Measurements from ENCODE around the gene OOSP4B. TPM values are rescaled to one million over a fixed set of nuclear protein-coding genes. Genes with fewer than 3 reads are reported as not detected.
"Not testable (repeated sequence)": the region's sequence is repeated elsewhere in the genome, so short reads cannot be mapped to it uniquely, and the experiment has no call there.

OOSP4B gene
- not detected in 2 replicates for total RNA-seq (2014; rRNA removed; shearing (Covaris generic); ENCODE audit: low replicate concordance)

DNA sequence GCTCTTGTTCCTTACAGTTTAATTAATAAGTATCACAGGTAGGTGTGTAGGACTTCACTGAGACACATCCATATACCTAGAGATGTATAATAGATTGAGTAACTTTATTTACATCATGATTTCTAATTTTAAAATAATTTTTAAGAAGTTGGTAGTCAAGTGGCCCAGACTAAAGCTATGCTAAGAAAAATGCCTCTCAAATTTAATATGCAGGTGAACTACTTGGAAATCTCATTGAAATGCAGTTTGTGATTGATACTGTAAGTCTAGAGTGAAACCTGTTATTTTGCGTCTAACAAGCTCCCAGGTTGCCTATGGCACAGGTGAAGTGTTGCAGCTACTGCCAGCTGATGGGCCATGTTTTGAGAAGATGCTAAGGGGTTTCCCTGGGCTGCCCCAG, at the start of gene OOSP4B:
TSS of gene OOSP4B (plus strand) at position 301 of the 400 bp plus-strand sequence.
- Histone ChIP-seq H2AFZ (ENCODE audit: low read length) (no peak within 1 kb of the TSS), H3K27me3 (ENCODE audit: low read length) (no peaks in the 10 kb centered on the region), H3K9me3 (ENCODE audit: low read length) (no peaks in the 10 kb centered on the region), H3K27ac (ENCODE audit: low read length) (no peak within 1 kb of the TSS), H3K9me2 (replicated peaks; ENCODE audit: insufficient read depth, low read length) (no peaks in the 10 kb centered on the region), H3K4me2 (ENCODE audit: low read depth, low read length, poor library complexity, severe bottlenecking) (no peak within 1 kb of the TSS), H3K36me3 (ENCODE audit: insufficient read depth, low read length) (no peaks in the 10 kb centered on the region), H4K20me1 (ENCODE audit: insufficient read depth, low read depth, low read length) (no peaks in the 10 kb centered on the region), H3K9ac (ENCODE audit: low read length) (no peak within 1 kb of the TSS), H3K4me1 (ENCODE audit: low read length) (no peaks in the 10 kb centered on the region), H3K79me2 (ENCODE audit: low read length) (no peaks in the 10 kb centered on the region), H3K4me3 (ENCODE audit: low read length) (no peak within 1 kb of the TSS)
- DNase-seq = no peak

GRCh38 chr11:59967677-59968394, 49.1 kb upstream of the OOSP4B start:
- no peak overlapping the region for H2AFZ ChIP-seq (ENCODE audit: low read length)
- no peak for DNase-seq
- H3K4me1 ChIP-seq (ENCODE audit: low read length) = no peaks in the 10 kb centered on the region
- H3K9me2 ChIP-seq (replicated peaks; ENCODE audit: insufficient read depth, low read length) = no peaks in the 10 kb centered on the region
- H3K27me3 ChIP-seq (ENCODE audit: low read length) = no peaks in the 10 kb centered on the region
- H3K27ac ChIP-seq (ENCODE audit: low read length) = no peak overlapping the region
- H3K9me3 ChIP-seq (ENCODE audit: low read length) = no peaks in the 10 kb centered on the region
- H4K20me1 ChIP-seq (ENCODE audit: insufficient read depth, low read depth, low read length) = no peaks in the 10 kb centered on the region
- H3K36me3 ChIP-seq (ENCODE audit: insufficient read depth, low read length) = no peaks in the 10 kb centered on the region
- no peaks in the 10 kb centered on the region for H3K79me2 ChIP-seq (ENCODE audit: low read length)
- H3K4me2 ChIP-seq (ENCODE audit: low read depth, low read length, poor library complexity, severe bottlenecking) = no peak overlapping the region
- H3K4me3 ChIP-seq (ENCODE audit: low read length) = no peak overlapping the region
- H3K9ac ChIP-seq (ENCODE audit: low read length) = no peak overlapping the region

DNA sequence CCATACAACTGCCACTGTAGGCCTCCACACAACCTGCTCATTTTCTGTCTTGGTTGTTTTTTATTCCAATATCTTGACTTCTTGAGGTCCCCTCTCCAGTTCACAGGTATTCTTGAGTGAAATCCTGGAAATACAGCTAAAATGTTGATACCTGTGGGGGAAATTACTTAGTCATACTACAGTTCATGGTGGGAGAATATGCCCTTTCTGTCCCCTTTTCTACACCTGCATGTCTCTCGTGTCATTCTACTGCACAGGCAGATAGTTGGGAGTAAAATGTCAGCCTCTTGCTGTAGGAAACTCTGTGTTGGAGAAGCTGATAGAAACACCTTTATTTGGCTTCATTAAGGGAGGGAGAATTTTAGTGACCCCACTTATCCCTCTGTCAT, 48.6 kb upstream of the OOSP4B start:
- Histone ChIP-seq H3K4me2 (ENCODE audit: low read depth, low read length, poor library complexity, severe bottlenecking) (no peak overlapping the region), H4K20me1 (ENCODE audit: insufficient read depth, low read depth, low read length) (no peaks in the 10 kb centered on the region), H3K9me3 (ENCODE audit: low read length) (no peaks in the 10 kb centered on the region), H3K36me3 (ENCODE audit: insufficient read depth, low read length) (no peaks in the 10 kb centered on the region), H3K27ac (ENCODE audit: low read length) (no peak overlapping the region), H3K27me3 (ENCODE audit: low read length) (no peaks in the 10 kb centered on the region), H3K4me3 (ENCODE audit: low read length) (no peak overlapping the region), H3K4me1 (ENCODE audit: low read length) (no peaks in the 10 kb centered on the region), H3K9ac (ENCODE audit: low read length) (no peak overlapping the region), H3K9me2 (replicated peaks; ENCODE audit: insufficient read depth, low read length) (no peaks in the 10 kb centered on the region), H2AFZ (ENCODE audit: low read length) (no peak overlapping the region), H3K79me2 (ENCODE audit: low read length) (no peaks in the 10 kb centered on the region)
- DNase-seq = no peak

- Histone ChIP-seq H3K4me2 (ENCODE audit: low read depth, low read length, poor library complexity, severe bottlenecking) (no peak overlapping the region), H3K27me3 (ENCODE audit: low read length) (no peaks in the 10 kb centered on the region)
Observed at GRCh38 chr11:59973097-59973496, 43.9 kb upstream of the OOSP4B start.

GRCh38 chr11:59981106-59981770, 35.7 kb upstream of the OOSP4B start:
- H3K9ac ChIP-seq (ENCODE audit: low read length) = no peak overlapping the region
- H3K27ac ChIP-seq (ENCODE audit: low read length) = no peak overlapping the region
- H3K4me1 ChIP-seq (ENCODE audit: low read length) = no peaks in the 10 kb centered on the region
- no peak overlapping the region for H3K4me2 ChIP-seq (ENCODE audit: low read depth, low read length, poor library complexity, severe bottlenecking)
- no peak overlapping the region for H2AFZ ChIP-seq (ENCODE audit: low read length)
- H4K20me1 ChIP-seq (ENCODE audit: insufficient read depth, low read depth, low read length) = no peaks in the 10 kb centered on the region
- no peaks in the 10 kb centered on the region for H3K9me3 ChIP-seq (ENCODE audit: low read length)
- DNase-seq = no peak
- H3K36me3 ChIP-seq (ENCODE audit: insufficient read depth, low read length) = no peaks in the 10 kb centered on the region
- no peaks in the 10 kb centered on the region for H3K27me3 ChIP-seq (ENCODE audit: low read length)
- no peaks in the 10 kb centered on the region for H3K9me2 ChIP-seq (replicated peaks; ENCODE audit: insufficient read depth, low read length)
- H3K79me2 ChIP-seq (ENCODE audit: low read length) = no peaks in the 10 kb centered on the region
- no peak overlapping the region for H3K4me3 ChIP-seq (ENCODE audit: low read length)

More at GRCh38 chr11:59973097-59973496, 43.9 kb upstream of the OOSP4B start:
- Histone ChIP-seq H3K79me2 (ENCODE audit: low read length) (no peaks in the 10 kb centered on the region), H2AFZ (ENCODE audit: low read length) (no peak overlapping the region), H3K27ac (ENCODE audit: low read length) (no peak overlapping the region), H4K20me1 (ENCODE audit: insufficient read depth, low read depth, low read length) (no peaks in the 10 kb centered on the region), H3K9me3 (ENCODE audit: low read length) (no peaks in the 10 kb centered on the region), H3K4me3 (ENCODE audit: low read length) (no peak overlapping the region), H3K9ac (ENCODE audit: low read length) (no peak overlapping the region), H3K9me2 (replicated peaks; ENCODE audit: insufficient read depth, low read length) (no peaks in the 10 kb centered on the region), H3K36me3 (ENCODE audit: insufficient read depth, low read length) (no peaks in the 10 kb centered on the region), H3K4me1 (ENCODE audit: low read length) (no peaks in the 10 kb centered on the region)
- no peak for DNase-seq

- not testable (repeated sequence) for H3K9ac ChIP-seq (ENCODE audit: low read length); H3K4me1 ChIP-seq (ENCODE audit: low read length); DNase-seq; H3K4me2 ChIP-seq (ENCODE audit: low read depth, low read length, poor library complexity, severe bottlenecking); H3K27me3 ChIP-seq (ENCODE audit: low read length); H3K9me3 ChIP-seq (ENCODE audit: low read length); H4K20me1 ChIP-seq (ENCODE audit: insufficient read depth, low read depth, low read length); H3K9me2 ChIP-seq (replicated peaks; ENCODE audit: insufficient read depth, low read length); H3K36me3 ChIP-seq (ENCODE audit: insufficient read depth, low read length); H3K4me3 ChIP-seq (ENCODE audit: low read length); H3K79me2 ChIP-seq (ENCODE audit: low read length); H3K27ac ChIP-seq (ENCODE audit: low read length); H2AFZ ChIP-seq (ENCODE audit: low read length)
Observed at GRCh38 chr11:59982037-59982436, 34.9 kb upstream of the OOSP4B start.

- no peaks in the 10 kb centered on the region for H3K27me3 ChIP-seq (ENCODE audit: low read length)
- no peaks in the 10 kb centered on the region for H4K20me1 ChIP-seq (ENCODE audit: insufficient read depth, low read depth, low read length)
- H3K4me3 ChIP-seq (ENCODE audit: low read length) = no peak overlapping the region
- H3K4me2 ChIP-seq (ENCODE audit: low read depth, low read length, poor library complexity, severe bottlenecking) = no peak overlapping the region
- no peak overlapping the region for H3K9ac ChIP-seq (ENCODE audit: low read length)
- H3K36me3 ChIP-seq (ENCODE audit: insufficient read depth, low read length) = no peaks in the 10 kb centered on the region
- no peak for DNase-seq
- no peaks in the 10 kb centered on the region for H3K9me2 ChIP-seq (replicated peaks; ENCODE audit: insufficient read depth, low read length)
- H3K9me3 ChIP-seq (ENCODE audit: low read length) = no peaks in the 10 kb centered on the region
- H2AFZ ChIP-seq (ENCODE audit: low read length) = no peak overlapping the region
- H3K27ac ChIP-seq (ENCODE audit: low read length) = no peak overlapping the region
- H3K4me1 ChIP-seq (ENCODE audit: low read length) = no peaks in the 10 kb centered on the region
- no peaks in the 10 kb centered on the region for H3K79me2 ChIP-seq (ENCODE audit: low read length)
Observed at GRCh38 chr11:59983212-59983611, 33.8 kb upstream of the OOSP4B start.

- H3K4me2 ChIP-seq (ENCODE audit: low read depth, low read length, poor library complexity, severe bottlenecking) = no peak overlapping the region
- no peaks in the 10 kb centered on the region for H3K79me2 ChIP-seq (ENCODE audit: low read length)
- no peak for DNase-seq
- H2AFZ ChIP-seq (ENCODE audit: low read length) = no peak overlapping the region
- H3K27me3 ChIP-seq (ENCODE audit: low read length) = no peaks in the 10 kb centered on the region
- no peak overlapping the region for H3K4me3 ChIP-seq (ENCODE audit: low read length)
- H3K27ac ChIP-seq (ENCODE audit: low read length) = no peak overlapping the region
- no peak overlapping the region for H3K9ac ChIP-seq (ENCODE audit: low read length)
- H3K9me3 ChIP-seq (ENCODE audit: low read length) = no peaks in the 10 kb centered on the region
- no peaks in the 10 kb centered on the region for H4K20me1 ChIP-seq (ENCODE audit: insufficient read depth, low read depth, low read length)
- no peaks in the 10 kb centered on the region for H3K4me1 ChIP-seq (ENCODE audit: low read length)
- no peaks in the 10 kb centered on the region for H3K9me2 ChIP-seq (replicated peaks; ENCODE audit: insufficient read depth, low read length)
- H3K36me3 ChIP-seq (ENCODE audit: insufficient read depth, low read length) = no peaks in the 10 kb centered on the region
Observed at GRCh38 chr11:59984368-59984767, 32.6 kb upstream of the OOSP4B start.
